ENCODE measurements around the gene CNOT1.

GRCh38 chr16:58647107-58647506 lies 17.5 kb upstream of the CNOT1 start:
- TF ChIP-seq POLR2A (IDR thresholded peaks at IDR 0.05) (no peak), POLR2AphosphoS5 (IDR thresholded peaks at IDR 0.05) (no peak)
- TF ChIP-seq, protein P1, sequence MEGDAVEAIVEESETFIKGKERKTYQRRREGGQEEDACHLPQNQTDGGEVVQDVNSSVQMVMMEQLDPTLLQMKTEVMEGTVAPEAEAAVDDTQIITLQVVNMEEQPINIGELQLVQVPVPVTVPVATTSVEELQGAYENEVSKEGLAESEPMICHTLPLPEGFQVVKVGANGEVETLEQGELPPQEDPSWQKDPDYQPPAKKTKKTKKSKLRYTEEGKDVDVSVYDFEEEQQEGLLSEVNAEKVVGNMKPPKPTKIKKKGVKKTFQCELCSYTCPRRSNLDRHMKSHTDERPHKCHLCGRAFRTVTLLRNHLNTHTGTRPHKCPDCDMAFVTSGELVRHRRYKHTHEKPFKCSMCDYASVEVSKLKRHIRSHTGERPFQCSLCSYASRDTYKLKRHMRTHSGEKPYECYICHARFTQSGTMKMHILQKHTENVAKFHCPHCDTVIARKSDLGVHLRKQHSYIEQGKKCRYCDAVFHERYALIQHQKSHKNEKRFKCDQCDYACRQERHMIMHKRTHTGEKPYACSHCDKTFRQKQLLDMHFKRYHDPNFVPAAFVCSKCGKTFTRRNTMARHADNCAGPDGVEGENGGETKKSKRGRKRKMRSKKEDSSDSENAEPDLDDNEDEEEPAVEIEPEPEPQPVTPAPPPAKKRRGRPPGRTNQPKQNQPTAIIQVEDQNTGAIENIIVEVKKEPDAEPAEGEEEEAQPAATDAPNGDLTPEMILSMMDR (IDR thresholded peaks at IDR 0.05), result no peak
